A673 (cell line): ENCODE data around the gene TBCA.

ENCODE experiments used
- EZH2 ChIP-seq: fragments of 200-600 bp; sonication (generic); IDR thresholded peaks from 2 replicates; pipeline ENCODE4 v1.6.1; 2017; ENCODE audit warnings: borderline replicate concordance, low read depth, mild to moderate bottlenecking, mixed read lengths, antibody characterized with exemption, low read length; ENCODE audit not compliant: poor library complexity, severe bottlenecking
- TF ChIP-seq, protein P1 (sequence below): fragments of 300-800, 200-600 bp; sonication (generic); conservative IDR thresholded peaks from 2 replicates; pipeline ENCODE4 v1.5.1; 2017; ENCODE audit warnings: low read depth, mild to moderate bottlenecking, antibody characterized with exemption, low read length, moderate library complexity, mixed read lengths

- TF ChIP-seq, protein P1, sequence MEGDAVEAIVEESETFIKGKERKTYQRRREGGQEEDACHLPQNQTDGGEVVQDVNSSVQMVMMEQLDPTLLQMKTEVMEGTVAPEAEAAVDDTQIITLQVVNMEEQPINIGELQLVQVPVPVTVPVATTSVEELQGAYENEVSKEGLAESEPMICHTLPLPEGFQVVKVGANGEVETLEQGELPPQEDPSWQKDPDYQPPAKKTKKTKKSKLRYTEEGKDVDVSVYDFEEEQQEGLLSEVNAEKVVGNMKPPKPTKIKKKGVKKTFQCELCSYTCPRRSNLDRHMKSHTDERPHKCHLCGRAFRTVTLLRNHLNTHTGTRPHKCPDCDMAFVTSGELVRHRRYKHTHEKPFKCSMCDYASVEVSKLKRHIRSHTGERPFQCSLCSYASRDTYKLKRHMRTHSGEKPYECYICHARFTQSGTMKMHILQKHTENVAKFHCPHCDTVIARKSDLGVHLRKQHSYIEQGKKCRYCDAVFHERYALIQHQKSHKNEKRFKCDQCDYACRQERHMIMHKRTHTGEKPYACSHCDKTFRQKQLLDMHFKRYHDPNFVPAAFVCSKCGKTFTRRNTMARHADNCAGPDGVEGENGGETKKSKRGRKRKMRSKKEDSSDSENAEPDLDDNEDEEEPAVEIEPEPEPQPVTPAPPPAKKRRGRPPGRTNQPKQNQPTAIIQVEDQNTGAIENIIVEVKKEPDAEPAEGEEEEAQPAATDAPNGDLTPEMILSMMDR = no peak
- TF ChIP-seq EZH2 = no peak
Observed at GRCh38 chr5:77767301-77767700, 8.8 kb downstream of the TBCA start.
